Karpas-422 (cell line): ENCODE measurements around the gene OR2L3. TPM values are rescaled to one million over a fixed set of nuclear protein-coding genes. Genes with fewer than 3 reads are reported as not detected.
"Not testable (repeated sequence)": the region's sequence is repeated elsewhere in the genome, so short reads cannot be mapped to it uniquely, and the experiment has no call there.

Source experiments
- DNase-seq: peaks from one replicate; pipeline ENCODE4 v3.0.0-alpha.2; 2015
- H2AFZ ChIP-seq: fragments of 200-600 bp; sonication (generic); 2 replicates; pipeline ENCODE4 v1.6.1; 2014; ENCODE audit warnings: antibody characterized with exemption, low read length, mixed read lengths
- H3K27ac ChIP-seq: fragments of 200-600 bp; sonication (generic); 2 replicates; pipeline ENCODE4 v1.5.1; 2014; ENCODE audit warnings: mild to moderate bottlenecking, low read length, moderate library complexity
- H3K27me3 ChIP-seq: fragments of 200-600 bp; sonication (generic); 2 replicates; pipeline ENCODE4 v1.6.1; 2014; ENCODE audit warnings: low read length, mixed read lengths
- H3K36me3 ChIP-seq: fragments of 200-600 bp; sonication (generic); 2 replicates; pipeline ENCODE4 v1.6.1; 2014; ENCODE audit warnings: low read length, mixed read lengths; ENCODE audit not compliant: insufficient read depth
- H3K4me1 ChIP-seq: fragments of 200-600 bp; sonication (generic); 2 replicates; pipeline ENCODE4 v1.6.1; 2014; ENCODE audit warnings: mild to moderate bottlenecking, low read length, mixed read lengths
- H3K4me2 ChIP-seq: fragments of 200-600 bp; sonication (generic); 2 replicates; pipeline ENCODE4 v1.6.1; 2014; ENCODE audit warnings: low read length, low read depth, mild to moderate bottlenecking; ENCODE audit not compliant: poor library complexity, severe bottlenecking
- H3K4me3 ChIP-seq: fragments of 200-600 bp; sonication (generic); 2 replicates; pipeline ENCODE4 v1.5.1; 2014; ENCODE audit warnings: mild to moderate bottlenecking, antibody characterized with exemption, low read length, mixed read lengths
- H3K79me2 ChIP-seq: fragments of 200-600 bp; sonication (generic); 2 replicates; pipeline ENCODE4 v1.6.1; 2014; ENCODE audit warnings: mild to moderate bottlenecking, low read length, mixed read lengths
- H3K9ac ChIP-seq: fragments of 200-600 bp; sonication (generic); 2 replicates; pipeline ENCODE4 v1.6.0; 2014; ENCODE audit warnings: low read length
- H3K9me2 ChIP-seq: fragments of 200-600 bp; sonication (generic), shearing (Covaris generic); replicated peaks from 2 replicates; pipeline ENCODE4 v1.6.0; 2014; ENCODE audit warnings: mild to moderate bottlenecking, low read length, moderate library complexity; ENCODE audit not compliant: insufficient read depth
- H3K9me3 ChIP-seq: fragments of 300-700, 200-600 bp; sonication (generic); 2 replicates; pipeline ENCODE4 v1.6.1; 2014; ENCODE audit warnings: low read length, mixed read lengths
- H4K20me1 ChIP-seq: fragments of 200-600 bp; sonication (generic); 2 replicates; pipeline ENCODE4 v1.6.1; 2014; ENCODE audit warnings: mild to moderate bottlenecking, antibody characterized with exemption, low read length, low read depth; ENCODE audit not compliant: insufficient read depth
- total RNA-seq: library from RNA; depleted of rRNA; stranded (reverse); fragments of >200 nt; shearing (Covaris generic); gene quantifications from 2 replicates; pipeline ENCODE4 v1.2.3, GENCODE V29; 2014; ENCODE audit warnings: low replicate concordance

OR2L3 gene
- total RNA-seq, 1 experiment from 2014 or later, result not detected

- Histone ChIP-seq H3K9ac (no peak overlapping the region), H3K4me3 (no peak overlapping the region), H3K9me2 (no peaks in the 10 kb centered on the region), H3K36me3 (no peaks in the 10 kb centered on the region), H4K20me1 (no peaks in the 10 kb centered on the region), H3K9me3 (peaks cover 4% of the 10 kb centered on the region), H3K79me2 (no peaks in the 10 kb centered on the region), H3K27me3 (no peaks in the 10 kb centered on the region), H3K4me2 (no peak overlapping the region), H2AFZ (no peak overlapping the region), H3K4me1 (no peaks in the 10 kb centered on the region), H3K27ac (no peak overlapping the region)
- no peak for DNase-seq
Measured at GRCh38 chr1:248045209-248045608, 1.4 kb upstream of the OR2L3 start.

- H3K9me2 ChIP-seq, result no peaks in the 10 kb centered on the region
- no peak for DNase-seq
- no peaks in the 10 kb centered on the region for H4K20me1 ChIP-seq
- H3K36me3 ChIP-seq, result no peaks in the 10 kb centered on the region
- no peak overlapping the region for H3K4me3 ChIP-seq
- H2AFZ ChIP-seq, result no peak overlapping the region
- no peaks in the 10 kb centered on the region for H3K4me1 ChIP-seq
- H3K27me3 ChIP-seq, result no peaks in the 10 kb centered on the region
- H3K9ac ChIP-seq, result no peak overlapping the region
- no peak overlapping the region for H3K4me2 ChIP-seq
- no peak overlapping the region for H3K27ac ChIP-seq
- no peaks in the 10 kb centered on the region; the same call in 1 of the 2 replicates for H3K9me3 ChIP-seq
- H3K79me2 ChIP-seq, result no peaks in the 10 kb centered on the region
Measured at GRCh38 chr1:248047008-248047407, 372 bp downstream of the OR2L3 start.

DNA sequence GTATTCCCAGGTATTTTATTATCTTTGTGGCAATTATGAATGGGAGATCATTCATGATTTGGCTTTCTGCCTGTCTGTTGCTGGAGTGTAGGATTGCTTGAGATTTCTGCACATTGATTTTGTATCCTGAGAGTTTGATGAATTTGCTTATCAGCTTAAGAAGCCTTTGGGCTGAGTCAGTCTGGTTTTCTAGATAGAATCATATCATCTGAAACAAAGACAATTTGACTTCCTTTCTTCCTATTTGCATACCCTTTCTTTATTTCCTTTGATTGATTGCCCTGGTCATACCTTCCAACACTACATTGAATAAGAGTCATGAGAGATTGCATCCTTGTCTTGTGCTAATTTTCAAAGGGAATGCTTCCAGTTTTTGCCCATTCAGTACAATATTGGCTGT lies 8.0 kb downstream of the OR2L3 start:
- H3K36me3 ChIP-seq, result no peaks in the 10 kb centered on the region
- H2AFZ ChIP-seq, result no peak overlapping the region
- H3K4me3 ChIP-seq, result no peak overlapping the region
- no peak for DNase-seq
- no peak overlapping the region for H3K9ac ChIP-seq
- H3K4me1 ChIP-seq, result no peaks in the 10 kb centered on the region
- H3K27ac ChIP-seq, result no peak overlapping the region
- no peaks in the 10 kb centered on the region for H3K27me3 ChIP-seq
- no peaks in the 10 kb centered on the region for H3K9me2 ChIP-seq
- no peaks in the 10 kb centered on the region for H3K79me2 ChIP-seq
- H4K20me1 ChIP-seq, result no peaks in the 10 kb centered on the region
- H3K9me3 ChIP-seq, result no peaks in the 10 kb centered on the region; the same call in 1 of the 2 replicates
- no peak overlapping the region for H3K4me2 ChIP-seq

DNA sequence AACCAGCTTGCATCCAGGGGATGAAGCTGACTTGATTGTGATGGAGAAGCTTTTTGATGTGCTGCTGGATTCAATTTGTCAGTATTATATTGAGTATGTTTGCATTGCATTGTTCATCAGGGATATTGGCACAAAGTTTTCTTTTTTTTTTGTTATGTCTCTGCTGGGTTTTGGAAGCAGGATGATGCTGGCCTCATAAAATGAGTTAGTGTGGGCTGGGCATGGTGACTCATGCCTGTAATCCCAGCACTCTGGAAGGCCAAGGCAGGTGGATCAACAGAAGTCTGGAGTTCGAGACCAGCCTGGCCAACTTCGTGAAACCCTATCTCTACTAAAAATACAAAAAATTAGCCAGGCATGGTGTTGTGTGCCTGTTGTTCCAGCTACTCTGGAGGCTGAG lies 8.6 kb downstream of the OR2L3 start:
- Histone ChIP-seq H3K79me2 (no peaks in the 10 kb centered on the region), H2AFZ (no peak overlapping the region), H3K9ac (no peak overlapping the region), H3K4me1 (no peaks in the 10 kb centered on the region), H3K4me2 (no peak overlapping the region), H3K27me3 (no peaks in the 10 kb centered on the region), H3K9me2 (no peaks in the 10 kb centered on the region), H4K20me1 (no peaks in the 10 kb centered on the region), H3K27ac (no peak overlapping the region), H3K36me3 (no peaks in the 10 kb centered on the region), H3K9me3 (no peaks in the 10 kb centered on the region; the same call in 1 of the 2 replicates), H3K4me3 (no peak overlapping the region)
- DNase-seq, result no peak

- H3K9me3 ChIP-seq, result peaks cover 4% of the 10 kb centered on the region; the same call in 1 of the 2 replicates
- no peak overlapping the region for H2AFZ ChIP-seq
- DNase-seq, result no peak
- H3K4me2 ChIP-seq, result no peak overlapping the region
- H4K20me1 ChIP-seq, result no peaks in the 10 kb centered on the region
- H3K36me3 ChIP-seq, result no peaks in the 10 kb centered on the region
- no peaks in the 10 kb centered on the region for H3K27me3 ChIP-seq
- H3K4me1 ChIP-seq, result no peaks in the 10 kb centered on the region
- no peak overlapping the region for H3K9ac ChIP-seq
- H3K4me3 ChIP-seq, result no peak overlapping the region
- no peak overlapping the region for H3K27ac ChIP-seq
- no peaks in the 10 kb centered on the region for H3K9me2 ChIP-seq
- no peaks in the 10 kb centered on the region for H3K79me2 ChIP-seq
Measured at GRCh38 chr1:248065071-248065470, 18.4 kb downstream of the OR2L3 start.

DNA sequence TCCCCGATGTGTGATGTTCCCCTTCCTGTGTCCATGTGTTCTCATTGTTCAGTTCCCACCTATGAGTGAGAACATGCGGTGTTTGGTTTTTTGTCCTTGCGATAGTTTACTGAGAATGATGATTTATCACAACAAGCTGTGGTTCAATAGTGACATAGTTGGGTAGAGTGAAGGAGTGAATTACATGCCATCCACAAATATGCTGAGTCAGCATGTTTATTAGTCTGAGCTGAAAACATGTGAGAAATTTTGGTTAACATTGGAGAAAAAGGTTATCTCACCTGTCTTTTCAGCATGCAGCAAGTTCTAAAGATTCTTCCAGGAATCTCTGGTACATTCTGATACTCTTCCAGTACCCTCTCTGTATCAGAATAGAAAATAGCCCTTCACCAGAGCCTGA lies 19.0 kb downstream of the OR2L3 start:
- no peak overlapping the region for H2AFZ ChIP-seq
- H3K4me2 ChIP-seq, result no peak overlapping the region
- H3K9me3 ChIP-seq, result peaks cover 4% of the 10 kb centered on the region; the same call in 1 of the 2 replicates
- no peaks in the 10 kb centered on the region for H3K27me3 ChIP-seq
- H3K4me3 ChIP-seq, result no peak overlapping the region
- H3K9me2 ChIP-seq, result no peaks in the 10 kb centered on the region
- no peaks in the 10 kb centered on the region for H3K4me1 ChIP-seq
- H3K79me2 ChIP-seq, result no peaks in the 10 kb centered on the region
- DNase-seq, result no peak
- no peak overlapping the region for H3K27ac ChIP-seq
- no peaks in the 10 kb centered on the region for H3K36me3 ChIP-seq
- no peaks in the 10 kb centered on the region for H4K20me1 ChIP-seq
- H3K9ac ChIP-seq, result no peak overlapping the region

GRCh38 chr1:248083864-248084263 lies 37.2 kb downstream of the OR2L3 start:
- H3K27ac ChIP-seq, H3K9me3 ChIP-seq, H3K4me3 ChIP-seq, H3K79me2 ChIP-seq, H3K4me1 ChIP-seq, H3K9me2 ChIP-seq, H4K20me1 ChIP-seq, H3K36me3 ChIP-seq, H3K9ac ChIP-seq, H2AFZ ChIP-seq, H3K4me2 ChIP-seq, DNase-seq, H3K27me3 ChIP-seq: not testable (repeated sequence)

DNA sequence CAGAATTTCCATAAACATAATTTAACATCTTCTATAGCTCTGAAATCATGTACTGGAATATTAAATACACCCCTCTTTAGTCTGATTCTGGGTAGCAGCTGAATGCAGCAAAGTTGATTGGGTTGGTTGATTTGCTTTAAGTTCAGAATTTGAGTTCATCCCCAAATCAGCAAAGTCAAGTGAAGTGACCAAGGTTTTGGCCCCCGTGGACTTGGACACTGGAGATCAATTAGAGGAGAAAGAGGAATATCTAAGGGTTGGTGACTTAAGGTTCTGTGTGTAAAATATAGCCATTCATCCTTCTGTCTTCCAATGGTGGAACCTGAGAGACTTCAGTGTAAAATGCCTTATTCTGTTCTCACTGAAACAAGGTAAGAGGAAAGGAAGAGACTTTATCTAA lies 48.2 kb downstream of the OR2L3 start, which contains the start of gene OR2L13:
Gene OR2L13 (plus strand): TSS at position 301 of the 400 bp plus-strand sequence. CDS start 4,192 bp downstream, outside the sequence.
- Histone ChIP-seq H3K4me3 (no peak within 1 kb of the TSS), H3K79me2 (no peaks in the 10 kb centered on the region), H2AFZ (no peak within 1 kb of the TSS)

GRCh38 chr1:248098529-248098928 lies 51.9 kb downstream of the OR2L3 start:
- Histone ChIP-seq H2AFZ (no peak overlapping the region), H3K9ac (no peak overlapping the region), H3K27ac (no peak overlapping the region), H3K9me3 (peaks cover 3% of the 10 kb centered on the region; the same call in 1 of the 2 replicates), H3K4me2 (no peak overlapping the region), H4K20me1 (no peaks in the 10 kb centered on the region), H3K9me2 (no peaks in the 10 kb centered on the region), H3K4me3 (no peak overlapping the region), H3K79me2 (no peaks in the 10 kb centered on the region), H3K36me3 (no peaks in the 10 kb centered on the region), H3K4me1 (no peaks in the 10 kb centered on the region), H3K27me3 (no peaks in the 10 kb centered on the region)
- DNase-seq, result no peak

More for the DNA sequence above, 48.2 kb downstream of the OR2L3 start, which contains the start of gene OR2L13:
- Histone ChIP-seq H3K4me1 (no peaks in the 10 kb centered on the region), H3K4me2 (no peak within 1 kb of the TSS), H4K20me1 (no peaks in the 10 kb centered on the region), H3K27ac (no peak within 1 kb of the TSS), H3K36me3 (no peaks in the 10 kb centered on the region), H3K27me3 (no peaks in the 10 kb centered on the region), H3K9me3 (no peaks in the 10 kb centered on the region; the same call in 1 of the 2 replicates), H3K9ac (no peak within 1 kb of the TSS), H3K9me2 (no peaks in the 10 kb centered on the region)
- no peak for DNase-seq
